ENCODE data around the gene ITPKB. TPM values are rescaled to one million over a fixed set of nuclear protein-coding genes. Genes with fewer than 3 reads are reported as not detected.

Gene ITPKB
- total and polyA plus RNA-seq, 2 experiments from 2014 or later, result 0.31 to 5.2 TPM

- Mint-ChIP-seq H3K9me3 (no peaks in the 10 kb centered on the region), H3K4me3 (no peak overlapping the region), H3K27ac (no peak overlapping the region), H3K36me3 (ENCODE audit: low read depth) (no peaks in the 10 kb centered on the region), H3K27me3 (ENCODE audit: insufficient read depth, low read depth, poor library complexity) (peaks cover 12% of the 10 kb centered on the region), H3K4me1 (peaks cover 30% of the 10 kb centered on the region)
- H3K4me3 ChIP-seq, result no peak overlapping the region
- DNase-seq (ENCODE audit: low spot score), result peak; percentile 91
- peak; percentile 94 to 97 for TF ChIP-seq CTCF (conservative IDR thresholded peaks at IDR 0.05; ENCODE audit: low read depth in 2 of 2)
- no peak for TF ChIP-seq JUNB (IDR thresholded peaks at IDR 0.05; ENCODE audit: unreplicated experiment)
- H3K27me3 ChIP-seq (ENCODE audit: insufficient read depth), result no peaks in the 10 kb centered on the region
- no peaks in the 10 kb centered on the region for H3F3A ChIP-seq (replicated peaks; ENCODE audit: low read depth)
- H3K27ac ChIP-seq (ENCODE audit: low read depth), result no peak overlapping the region
- H2AFZ ChIP-seq, result peak overlapping the region; percentile 91
- peaks cover 21% of the 10 kb centered on the region; the same call in 1 of the 2 replicates for H3K4me1 ChIP-seq (ENCODE audit: insufficient read depth)
- no peaks in the 10 kb centered on the region for H3K36me3 ChIP-seq (ENCODE audit: insufficient read depth)
- peak overlapping the region; percentile 71; the same call in 1 of the 2 replicates for H3K4me2 ChIP-seq
- peak; percentile 82 for ATAC-seq
- H3K9me2 ChIP-seq (ENCODE audit: insufficient read depth), result no peaks in the 10 kb centered on the region
- no peaks in the 10 kb centered on the region for H3K79me2 ChIP-seq (replicated peaks; ENCODE audit: insufficient read depth)
- no peaks in the 10 kb centered on the region for H4K20me1 ChIP-seq (replicated peaks; ENCODE audit: insufficient read depth)
Observed at GRCh38 chr1:226608699-226609505, 130.2 kb downstream of the ITPKB start.

DNA sequence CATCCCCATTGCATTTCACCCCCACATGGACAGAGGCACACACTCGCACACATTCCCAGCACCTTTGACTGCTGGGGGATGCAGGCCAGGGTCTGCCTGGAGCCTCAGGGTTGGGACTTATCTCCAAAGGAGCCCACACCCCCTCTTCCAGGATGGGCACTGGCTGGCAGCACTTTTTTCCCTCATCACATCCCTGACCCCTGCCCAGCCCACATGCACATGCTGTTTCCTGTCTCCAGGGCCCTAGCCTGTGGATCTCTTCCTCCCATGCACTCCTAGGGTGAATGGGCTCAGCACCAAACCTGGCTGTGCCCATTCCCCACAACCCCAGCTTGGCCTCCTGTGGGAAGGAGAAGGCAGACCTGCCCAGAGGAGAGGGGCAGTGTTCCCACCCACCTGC is 131.3 kb downstream of the ITPKB start:
- H3K4me1 Mint-ChIP-seq, result peaks cover 39% of the 10 kb centered on the region
- H3K4me1 ChIP-seq (ENCODE audit: insufficient read depth), result peaks cover 25% of the 10 kb centered on the region; the same call in 1 of the 2 replicates
- H3K36me3 Mint-ChIP-seq (ENCODE audit: low read depth), result no peaks in the 10 kb centered on the region

More for the DNA sequence above, 131.3 kb downstream of the ITPKB start:
- H3K4me3 ChIP-seq, result no peak overlapping the region
- Mint-ChIP-seq H3K9me3 (no peaks in the 10 kb centered on the region), H3K27me3 (ENCODE audit: insufficient read depth, low read depth, poor library complexity) (peaks cover 15% of the 10 kb centered on the region), H3K27ac (no peak overlapping the region), H3K4me3 (no peak overlapping the region)
- TF ChIP-seq ZNF114 (CRISPR knock-in tag; IDR thresholded peaks at IDR 0.05), result no peak
- TF ChIP-seq, protein P1, sequence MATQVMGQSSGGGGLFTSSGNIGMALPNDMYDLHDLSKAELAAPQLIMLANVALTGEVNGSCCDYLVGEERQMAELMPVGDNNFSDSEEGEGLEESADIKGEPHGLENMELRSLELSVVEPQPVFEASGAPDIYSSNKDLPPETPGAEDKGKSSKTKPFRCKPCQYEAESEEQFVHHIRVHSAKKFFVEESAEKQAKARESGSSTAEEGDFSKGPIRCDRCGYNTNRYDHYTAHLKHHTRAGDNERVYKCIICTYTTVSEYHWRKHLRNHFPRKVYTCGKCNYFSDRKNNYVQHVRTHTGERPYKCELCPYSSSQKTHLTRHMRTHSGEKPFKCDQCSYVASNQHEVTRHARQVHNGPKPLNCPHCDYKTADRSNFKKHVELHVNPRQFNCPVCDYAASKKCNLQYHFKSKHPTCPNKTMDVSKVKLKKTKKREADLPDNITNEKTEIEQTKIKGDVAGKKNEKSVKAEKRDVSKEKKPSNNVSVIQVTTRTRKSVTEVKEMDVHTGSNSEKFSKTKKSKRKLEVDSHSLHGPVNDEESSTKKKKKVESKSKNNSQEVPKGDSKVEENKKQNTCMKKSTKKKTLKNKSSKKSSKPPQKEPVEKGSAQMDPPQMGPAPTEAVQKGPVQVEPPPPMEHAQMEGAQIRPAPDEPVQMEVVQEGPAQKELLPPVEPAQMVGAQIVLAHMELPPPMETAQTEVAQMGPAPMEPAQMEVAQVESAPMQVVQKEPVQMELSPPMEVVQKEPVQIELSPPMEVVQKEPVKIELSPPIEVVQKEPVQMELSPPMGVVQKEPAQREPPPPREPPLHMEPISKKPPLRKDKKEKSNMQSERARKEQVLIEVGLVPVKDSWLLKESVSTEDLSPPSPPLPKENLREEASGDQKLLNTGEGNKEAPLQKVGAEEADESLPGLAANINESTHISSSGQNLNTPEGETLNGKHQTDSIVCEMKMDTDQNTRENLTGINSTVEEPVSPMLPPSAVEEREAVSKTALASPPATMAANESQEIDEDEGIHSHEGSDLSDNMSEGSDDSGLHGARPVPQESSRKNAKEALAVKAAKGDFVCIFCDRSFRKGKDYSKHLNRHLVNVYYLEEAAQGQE (IDR thresholded peaks at IDR 0.05; ENCODE audit: unreplicated experiment), result no peak
- TF ChIP-seq NANOG (IDR thresholded peaks at IDR 0.05; ENCODE audit: borderline replicate concordance), result no peak
- H3K36me3 ChIP-seq (ENCODE audit: insufficient read depth), result no peaks in the 10 kb centered on the region
- DNase-seq (ENCODE audit: low spot score), result no peak
- peak overlapping the region; percentile 91 for H2AFZ ChIP-seq
- H3K9me2 ChIP-seq (ENCODE audit: insufficient read depth), result no peaks in the 10 kb centered on the region
- no peak overlapping the region for H3K27ac ChIP-seq (ENCODE audit: low read depth)
- ATAC-seq, result no peak
- no peak overlapping the region for H3K4me2 ChIP-seq
- H3F3A ChIP-seq (replicated peaks; ENCODE audit: low read depth), result no peaks in the 10 kb centered on the region
- H3K27me3 ChIP-seq (ENCODE audit: insufficient read depth), result no peaks in the 10 kb centered on the region
- no peaks in the 10 kb centered on the region for H3K79me2 ChIP-seq (replicated peaks; ENCODE audit: insufficient read depth)
- no peaks in the 10 kb centered on the region for H4K20me1 ChIP-seq (replicated peaks; ENCODE audit: insufficient read depth)

Measured in GM23338 (cell line).